Neuronal stem cell (in vitro differentiated cells): Measurements from ENCODE around the gene RGS6.

Experiments
- DNase-seq: peaks from one replicate; pipeline ENCODE4 v3.0.0-alpha.2; 2013; ENCODE audit warnings: low spot score
- H2AFZ ChIP-seq: one replicate; pipeline ENCODE4 v1.6.1; 2013; ENCODE audit warnings: mild to moderate bottlenecking, low read length, inconsistent platforms
- H2AK5ac ChIP-seq: 2 replicates; pipeline ENCODE4 v1.6.1; 2013; ENCODE audit warnings: low read depth, mild to moderate bottlenecking, inconsistent platforms, low read length, moderate library complexity, mixed read lengths
- H2BK120ac ChIP-seq: 2 replicates; pipeline ENCODE4 v1.6.1; 2013; ENCODE audit warnings: low read depth, mild to moderate bottlenecking, inconsistent platforms, low read length, moderate library complexity, mixed read lengths
- H2BK12ac ChIP-seq: one replicate; pipeline ENCODE4 v1.6.1; 2013; ENCODE audit warnings: low read length, inconsistent platforms
- H2BK15ac ChIP-seq: 2 replicates; pipeline ENCODE4 v1.6.1; 2013; ENCODE audit warnings: mild to moderate bottlenecking, low read length, inconsistent platforms, mixed read lengths
- H2BK5ac ChIP-seq: one replicate; pipeline ENCODE4 v1.6.1; 2013; ENCODE audit warnings: inconsistent platforms, mild to moderate bottlenecking, low read length, moderate library complexity
- H3K14ac ChIP-seq: one replicate; pipeline ENCODE4 v1.6.1; 2013; ENCODE audit warnings: low read length, inconsistent platforms
- H3K18ac ChIP-seq: 2 replicates; pipeline ENCODE4 v1.6.1; 2013; ENCODE audit warnings: low read length, inconsistent platforms
- H3K23ac ChIP-seq: 2 replicates; pipeline ENCODE4 v1.6.1; 2013; ENCODE audit warnings: low read depth, mild to moderate bottlenecking, mixed read lengths, low read length, inconsistent platforms; ENCODE audit not compliant: poor library complexity
- H3K27ac ChIP-seq: replicated peaks from 3 replicates; pipeline ENCODE4 v1.5.1; 2013; ENCODE audit warnings: low read length, inconsistent platforms
- H3K27me3 ChIP-seq, 3 experiments: 2 replicates each; pipeline ENCODE4 v1.6.1; 2013; ENCODE audit warnings: low read length in 3 of 3, mild to moderate bottlenecking in 2 of 3, inconsistent platforms in 1 of 3, low read depth in 1 of 3, mixed read lengths in 1 of 3, moderate library complexity in 1 of 3; ENCODE audit not compliant: control insufficient read depth in 3 of 3, insufficient read depth in 3 of 3
- H3K36me3 ChIP-seq, 2 donors: replicated peaks in 1 of 2; 2 replicates each; pipeline ENCODE4 v1.6.1; 2013; ENCODE audit warnings: low read length in 2 of 2; ENCODE audit not compliant: control insufficient read depth in 2 of 2, insufficient read depth in 2 of 2
- H3K4ac ChIP-seq: 2 replicates; pipeline ENCODE4 v1.6.1; 2013; ENCODE audit warnings: inconsistent platforms, mild to moderate bottlenecking, low read length, moderate library complexity
- H3K4me1 ChIP-seq, 2 donors: 1 replicate in 1 of 2; 2 replicates in 1 of 2; pipeline ENCODE4 v1.6.1; 2013; ENCODE audit warnings: low read length in 2 of 2, low read depth in 1 of 2; ENCODE audit not compliant: control insufficient read depth in 2 of 2, insufficient read depth in 1 of 2
- H3K4me2 ChIP-seq: one replicate; pipeline ENCODE4 v1.6.1; 2013; ENCODE audit warnings: mild to moderate bottlenecking, low read length, inconsistent platforms; ENCODE audit not compliant: insufficient read depth, poor library complexity, severe bottlenecking
- H3K4me3 ChIP-seq, 2 donors: 2 replicates each; pipeline ENCODE4 v1.5.1; 2013; ENCODE audit warnings: low read length in 2 of 2, mild to moderate bottlenecking in 2 of 2, inconsistent platforms in 1 of 2, moderate library complexity in 1 of 2
- H3K79me1 ChIP-seq: one replicate; pipeline ENCODE4 v1.6.1; 2013; ENCODE audit warnings: low read depth, mild to moderate bottlenecking, inconsistent platforms, low read length, moderate library complexity
- H3K9ac ChIP-seq: one replicate; pipeline ENCODE4 v1.6.1; 2013; ENCODE audit warnings: mild to moderate bottlenecking, low read depth, low read length, inconsistent platforms; ENCODE audit not compliant: poor library complexity
- H3K9me3 ChIP-seq, 2 donors: replicated peaks in 1 of 2; 2 replicates each; pipeline versions ENCODE3 to v1.6.1; 2013; ENCODE audit warnings: low read length in 2 of 2, mild to moderate bottlenecking in 2 of 2, inconsistent platforms in 1 of 2, low read depth in 1 of 2, mixed read lengths in 1 of 2, moderate library complexity in 1 of 2; ENCODE audit not compliant: control insufficient read depth in 2 of 2, insufficient read depth in 1 of 2
- H4K8ac ChIP-seq: one replicate; pipeline ENCODE4 v1.6.1; 2013; ENCODE audit warnings: low read depth, mild to moderate bottlenecking, inconsistent platforms, low read length, moderate library complexity
- H4K91ac ChIP-seq: one replicate; pipeline ENCODE4 v1.6.1; 2013; ENCODE audit warnings: low read length, low read depth, mild to moderate bottlenecking, inconsistent platforms; ENCODE audit not compliant: poor library complexity
- WGBS, 2 donors: extraction: QIAGEN DNeasy Blood & Tissue Kit; methylation state at CpG; one replicate each; pipeline ENCODE4 v1.1.7; 2013; ENCODE audit warnings: missing lambda C conversion rate in 2 of 2, mixed read lengths in 1 of 2; ENCODE audit not compliant: insufficient read length in 2 of 2, insufficient replicate concordance in 1 of 2; ENCODE audit errors: extremely low coverage in 2 of 2; 5-methylcytosine and 5-hydroxymethylcytosine counted together

Gene RGS6

DNA sequence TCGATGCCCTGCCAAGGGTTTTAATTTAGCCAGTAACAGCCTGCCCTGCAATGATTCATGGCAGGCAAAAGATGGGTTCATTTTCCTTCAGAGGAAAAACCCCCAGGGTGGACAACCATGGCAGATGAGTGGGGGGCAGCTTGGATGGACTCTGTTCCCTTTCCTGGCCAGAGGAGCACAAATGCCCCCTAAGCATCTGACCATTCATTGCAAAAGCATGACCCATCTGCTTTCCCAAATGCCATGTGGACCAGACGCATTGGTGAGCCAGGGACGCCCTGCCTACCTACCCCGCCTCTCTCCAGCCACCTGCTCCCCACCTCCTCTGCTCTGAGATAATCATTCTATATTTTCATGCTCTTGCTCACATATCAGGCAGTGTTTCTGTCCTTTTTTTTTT lies 679.8 kb downstream of the RGS6 start:
- H3K4me3 ChIP-seq = no peak overlapping the region
- no peak overlapping the region for H3K14ac ChIP-seq
- no peak for DNase-seq
- no peak overlapping the region for H3K9ac ChIP-seq
- H3K23ac ChIP-seq = no peak overlapping the region
- no peaks in the 10 kb centered on the region for H3K79me1 ChIP-seq
- peaks cover 4 to 26% of the 10 kb centered on the region in 2 donors for H3K4me1 ChIP-seq
- no peak overlapping the region for H2BK120ac ChIP-seq
- H2BK12ac ChIP-seq = no peak overlapping the region
- no peaks in the 10 kb centered on the region for H3K27me3 ChIP-seq
- H3K18ac ChIP-seq = no peak overlapping the region
- no peak overlapping the region for H4K8ac ChIP-seq
- no peak overlapping the region for H3K4me2 ChIP-seq
- no peak overlapping the region for H2BK5ac ChIP-seq
- H3K27ac ChIP-seq = no peak overlapping the region
- no peak overlapping the region for H3K4ac ChIP-seq
- H2BK15ac ChIP-seq = no peak overlapping the region
- no peak overlapping the region for H4K91ac ChIP-seq
- no peaks in the 10 kb centered on the region for H3K9me3 ChIP-seq
- H3K36me3 ChIP-seq = no peaks in the 10 kb centered on the region
- no peak overlapping the region for H2AK5ac ChIP-seq
- H2AFZ ChIP-seq = no peak overlapping the region
- no CpG with 5 or more reads among the region's 4 CpGs for WGBS, 2 donors

DNA sequence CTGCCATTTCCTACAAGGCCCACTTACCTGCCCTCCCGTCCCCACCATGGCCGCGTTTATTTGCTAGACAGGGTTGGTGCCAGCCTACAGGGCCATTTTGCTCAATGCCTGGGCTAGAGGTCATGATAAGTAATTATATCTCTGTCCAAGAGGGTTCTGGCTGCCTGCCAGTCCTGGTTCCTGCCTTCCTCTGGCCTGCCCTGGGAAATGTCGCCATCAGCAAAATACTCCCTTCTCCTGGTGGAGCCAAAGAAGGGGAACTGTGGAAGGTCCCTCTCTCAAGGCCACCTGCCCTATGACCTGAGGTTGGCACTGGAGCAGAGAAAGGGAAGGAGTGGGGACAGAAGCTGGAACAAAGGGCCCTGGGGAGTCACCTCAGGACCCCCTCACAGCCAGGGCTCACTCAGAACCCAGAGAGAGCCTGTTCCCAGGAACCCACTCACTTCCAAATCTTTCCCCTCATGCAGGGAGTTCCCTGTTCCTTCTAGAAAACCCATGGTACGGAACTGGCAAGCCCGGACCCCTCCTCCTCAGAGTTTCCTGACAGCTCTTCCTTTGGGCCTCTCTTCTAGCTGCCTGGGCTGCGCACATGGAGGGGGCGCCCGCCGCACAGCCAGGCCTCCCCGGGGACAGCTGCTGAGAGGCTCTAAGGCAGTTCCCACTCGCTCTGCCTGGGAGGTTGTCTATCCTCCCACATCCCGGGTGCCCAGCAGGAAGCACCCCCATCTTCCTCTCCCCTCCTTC lies 681.2 kb downstream of the RGS6 start:
- H3K27ac ChIP-seq = no peak overlapping the region

DNA sequence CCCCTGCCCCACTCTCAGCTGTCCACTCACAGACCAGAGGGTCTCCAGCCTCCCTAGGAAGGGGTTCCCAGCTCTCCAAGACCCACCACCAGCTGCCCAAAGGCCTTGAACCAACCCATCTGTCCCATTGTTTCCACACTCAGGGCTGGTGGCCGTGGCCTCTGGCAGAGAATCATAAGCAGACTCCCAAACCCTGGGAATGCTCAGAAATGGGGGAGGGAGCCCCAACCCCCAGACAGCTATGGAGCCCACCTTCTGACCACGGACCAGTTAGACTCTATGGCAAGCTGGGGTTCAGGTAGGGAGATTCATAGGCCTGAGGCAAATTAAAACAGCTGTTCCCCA lies 681.7 kb downstream of the RGS6 start:
- Histone ChIP-seq H3K18ac (no peak overlapping the region), H4K8ac (no peak overlapping the region), H3K4me3 (no peak overlapping the region), H3K27ac (no peak overlapping the region), H2BK5ac (no peak overlapping the region), H3K4ac (no peak overlapping the region), H3K9me3 (no peaks in the 10 kb centered on the region), H2AFZ (peak overlapping the region; percentile 67), H3K4me2 (no peak overlapping the region), H3K9ac (no peak overlapping the region), H3K36me3 (no peaks in the 10 kb centered on the region), H2AK5ac (peak overlapping the region; percentile 74), H3K27me3 (no peaks in the 10 kb centered on the region), H3K4me1 (peaks cover 12 to 22% of the 10 kb centered on the region in 2 donors), H3K14ac (no peak overlapping the region), H2BK12ac (no peak overlapping the region), H3K79me1 (no peaks in the 10 kb centered on the region), H3K23ac (no peak overlapping the region), H2BK15ac (peak overlapping the region; percentile 40), H4K91ac (no peak overlapping the region), H2BK120ac (no peak overlapping the region)
- no CpG with 5 or more reads among the region's 2 CpGs for WGBS, 2 donors
- DNase-seq = no peak

More for the DNA sequence above, 681.2 kb downstream of the RGS6 start:
- H3K4me3 ChIP-seq = no peak overlapping the region
- H3K14ac ChIP-seq = no peak overlapping the region
- no peaks in the 10 kb centered on the region for H3K27me3 ChIP-seq
- no peak for DNase-seq
- H4K8ac ChIP-seq = no peak overlapping the region
- peak overlapping the region; percentile 67 for H2AFZ ChIP-seq
- peak overlapping the region; percentile 35 for H3K23ac ChIP-seq
- no CpG with 5 or more reads among the region's 13 CpGs for WGBS, 2 donors
- H2BK15ac ChIP-seq = peak overlapping the region; percentile 40
- H3K79me1 ChIP-seq = no peaks in the 10 kb centered on the region
- H4K91ac ChIP-seq = no peak overlapping the region
- H3K9me3 ChIP-seq = no peaks in the 10 kb centered on the region
- H3K9ac ChIP-seq = no peak overlapping the region
- no peak overlapping the region for H3K4ac ChIP-seq
- no peaks in the 10 kb centered on the region for H3K36me3 ChIP-seq
- no peak overlapping the region for H2BK12ac ChIP-seq
- H2BK5ac ChIP-seq = no peak overlapping the region
- no peak overlapping the region for H3K4me2 ChIP-seq
- peaks cover 12 to 22% of the 10 kb centered on the region in 2 donors for H3K4me1 ChIP-seq
- no peak overlapping the region for H2BK120ac ChIP-seq
- no peak overlapping the region for H3K18ac ChIP-seq
- peak overlapping the region; percentile 74 for H2AK5ac ChIP-seq

- WGBS, 2 donors = no CpG with 5 or more reads among the region's 3 CpGs
- no peak overlapping the region for H3K18ac ChIP-seq
- no peak overlapping the region for H3K4me3 ChIP-seq
- H3K27me3 ChIP-seq = no peaks in the 10 kb centered on the region
- peaks cover 12 to 22% of the 10 kb centered on the region in 2 donors for H3K4me1 ChIP-seq
- no peak overlapping the region for H2BK12ac ChIP-seq
- no peak overlapping the region for H3K27ac ChIP-seq
- H3K14ac ChIP-seq = no peak overlapping the region
- H2AFZ ChIP-seq = peak overlapping the region; percentile 67
- H4K91ac ChIP-seq = no peak overlapping the region
- DNase-seq = no peak
- no peak overlapping the region for H3K4me2 ChIP-seq
- H2BK15ac ChIP-seq = peak overlapping the region; percentile 63
- H2BK5ac ChIP-seq = no peak overlapping the region
- no peak overlapping the region for H2AK5ac ChIP-seq
- H3K36me3 ChIP-seq = no peaks in the 10 kb centered on the region
- no peak overlapping the region for H3K23ac ChIP-seq
- no peaks in the 10 kb centered on the region for H3K79me1 ChIP-seq
- no peak overlapping the region for H3K4ac ChIP-seq
- no peak overlapping the region for H4K8ac ChIP-seq
- no peak overlapping the region for H3K9ac ChIP-seq
- no peaks in the 10 kb centered on the region for H3K9me3 ChIP-seq
- no peak overlapping the region for H2BK120ac ChIP-seq
Measured at GRCh38 chr14:72614365-72614764, 682.1 kb downstream of the RGS6 start.
